HepG2 (cell line): ENCODE measurements around the gene CDK7. TPM values are rescaled to one million over a fixed set of nuclear protein-coding genes. Genes with fewer than 3 reads are reported as not detected.

Experiments
- ATAC-seq: fragments of 200-7000 bp; cut with Tn5 transposase; 3 replicates; pipeline ENCODE4 v1.9.1; 2020; ENCODE audit warnings: mild to moderate bottlenecking, moderate library complexity
- BruUV-seq: library from RNA; stranded (reverse); fragments of 400-500 nt; replicated peaks from 2 replicates; lab custom pipeline; 2021; lab: Mats Ljungman, UMichigan
- CTCF ChIA-PET: fragments of 300-600 bp; formaldehyde crosslinking; extraction: SDS; loops from one replicate; lab custom pipeline; 2021; ENCODE audit warnings: low total read pairs, inconsistent platforms, low intra/inter-chr PET ratio; lab: Yijun Ruan, JAX
- POLR2A ChIA-PET: fragments of 350-600 bp; sonication (Branson Sonifier 250); formaldehyde crosslinking; loops from one replicate; lab custom pipeline; 2020; ENCODE audit warnings: antibody characterized with exemption, inconsistent platforms; lab: Yijun Ruan, JAX
- DNase-seq: peaks from one replicate; pipeline ENCODE4 v3.0.0-alpha.2; 2015; ENCODE audit warnings: low spot score
- FAIRE-seq: peaks from 3 replicates; lab custom pipeline; 2011; peaks lifted over from hg19 to GRCh38; lab: Jason Lieb, UNC
- H2AFZ ChIP-seq: one replicate; pipeline ENCODE4 v1.6.1; 2011; ENCODE audit warnings: low read length, inconsistent platforms
- H3K27ac ChIP-seq: fragments of 300-600 bp; 3 replicates; pipeline ENCODE4 v1.8.0; 2011; ENCODE audit warnings: mixed run types, mild to moderate bottlenecking, mixed read lengths, low read length, inconsistent platforms; ENCODE audit not compliant: insufficient read depth; ENCODE audit errors: extremely low read length
- H3K27me3 ChIP-seq, 2 experiments: fragments of 200-600 bp in 1 of 2; 2 replicates in 1 of 2; 3 replicates in 1 of 2; pipeline versions ENCODE4 v1.6.0 to v1.8.0; 2011; ENCODE audit warnings: low read length in 2 of 2, mild to moderate bottlenecking in 2 of 2, moderate library complexity in 2 of 2, inconsistent platforms in 1 of 2; ENCODE audit not compliant: insufficient read depth in 2 of 2, control insufficient read depth in 1 of 2
- H3K36me3 ChIP-seq, 2 experiments: fragments of 200-600 bp in 1 of 2; replicated peaks in 1 of 2; 2 replicates in 1 of 2; 3 replicates in 1 of 2; pipeline versions ENCODE4 v1.5.1 to v1.8.0; 2011; ENCODE audit warnings: low read length in 2 of 2, inconsistent platforms in 1 of 2; ENCODE audit not compliant: insufficient read depth in 2 of 2, control insufficient read depth in 1 of 2
- H3K4me1 ChIP-seq: 2 replicates; pipeline ENCODE4 v1.5.1; 2012; ENCODE audit warnings: low read length, inconsistent platforms; ENCODE audit not compliant: insufficient read depth
- H3K4me2 ChIP-seq: 2 replicates; pipeline ENCODE4 v1.6.0; 2011; ENCODE audit warnings: low read depth, low read length, inconsistent platforms
- H3K4me3 ChIP-seq, 3 experiments: fragments of 200-600 bp in 1 of 3; sonication (generic), shearing (Covaris generic) in 1 of 3; replicated peaks in 1 of 3; 2 replicates each; pipeline ENCODE4 v1.5.1; 2011 to 2016; ENCODE audit warnings: low read length in 3 of 3, inconsistent platforms in 2 of 3, low read depth in 2 of 3, mild to moderate bottlenecking in 2 of 3, control low read depth in 1 of 3, mixed read lengths in 1 of 3; ENCODE audit not compliant: insufficient read depth in 1 of 3
- H3K79me2 ChIP-seq: one replicate; pipeline ENCODE4 v1.6.1; 2011; ENCODE audit warnings: low read length, inconsistent platforms; ENCODE audit not compliant: insufficient read depth
- H3K9ac ChIP-seq: 2 replicates; pipeline ENCODE4 v1.6.0; 2011; ENCODE audit warnings: mild to moderate bottlenecking, low read depth, low read length, inconsistent platforms; ENCODE audit not compliant: insufficient read depth
- H3K9me3 ChIP-seq: 2 replicates; pipeline ENCODE4 v1.5.1; 2012; ENCODE audit warnings: mild to moderate bottlenecking, low read length
- H4K20me1 ChIP-seq: 2 replicates; pipeline ENCODE4 v1.6.0; 2011; ENCODE audit warnings: inconsistent platforms, mild to moderate bottlenecking, low read length, moderate library complexity; ENCODE audit not compliant: insufficient read depth
- ATF7-NPFF ChIP-seq: sonication (generic); formaldehyde crosslinking; IDR thresholded peaks from 2 replicates; pipeline ENCODE4 v1.8.1; 2023; ENCODE audit warnings: mild to moderate bottlenecking, low read depth, missing genetic modification reagents, moderate library complexity
- CBX5 ChIP-seq: sonication (generic); formaldehyde crosslinking; IDR thresholded peaks from 2 replicates; pipeline ENCODE4 v1.4.0; 2020; ENCODE audit warnings: missing genetic modification reagents, borderline replicate concordance
- KAT8 ChIP-seq: IDR thresholded peaks from 2 replicates; pipeline ENCODE4 v1.6.1; 2016; ENCODE audit warnings: missing genetic modification reagents, missing compliant biosample characterization
- NFKB2 ChIP-seq: sonication (generic); formaldehyde crosslinking; IDR thresholded peaks from 2 replicates; pipeline ENCODE4 v1.4.0; 2020; ENCODE audit warnings: missing genetic modification reagents, borderline replicate concordance
- RAD21 ChIP-seq: fragments of 450-650 bp; formaldehyde crosslinking; IDR thresholded peaks from 2 replicates; pipeline ENCODE4 v1.5.0; 2020; ENCODE audit warnings: mild to moderate bottlenecking
- RCOR2 ChIP-seq: IDR thresholded peaks from 2 replicates; pipeline ENCODE4 v1.6.1; 2016; ENCODE audit warnings: missing biosample characterization, missing genetic modification reagents
- SIX1 ChIP-seq: sonication (generic); formaldehyde crosslinking; IDR thresholded peaks from 2 replicates; pipeline ENCODE4 v1.4.0; 2020; ENCODE audit warnings: missing genetic modification reagents, borderline replicate concordance
- SMAD9 ChIP-seq: sonication (generic); formaldehyde crosslinking; IDR thresholded peaks from 2 replicates; pipeline ENCODE4 v1.5.1; 2020; ENCODE audit warnings: mild to moderate bottlenecking, missing genetic modification reagents
- SYNCRIP ChIP-seq: fragments of 200-400 bp; formaldehyde crosslinking; IDR thresholded peaks from 2 replicates; pipeline ENCODE4 v1.6.1; 2018; ENCODE audit warnings: mild to moderate bottlenecking, low read depth, low read length; ENCODE audit not compliant: insufficient read depth
- WIZ ChIP-seq: sonication (generic); formaldehyde crosslinking; IDR thresholded peaks from 2 replicates; pipeline ENCODE4 v1.5.1; 2020; ENCODE audit warnings: mild to moderate bottlenecking, missing genetic modification reagents
- ZNF12 ChIP-seq: sonication (generic); formaldehyde crosslinking; IDR thresholded peaks from 2 replicates; pipeline ENCODE4 v1.5.0; 2020; ENCODE audit warnings: missing genetic modification reagents
- ZNF282 ChIP-seq: fragments of 450-650 bp; IDR thresholded peaks from 2 replicates; pipeline ENCODE4 v1.6.1; 2018; ENCODE audit not compliant: partially characterized antibody
- ZNF563 ChIP-seq: sonication (generic); formaldehyde crosslinking; IDR thresholded peaks from 2 replicates; pipeline ENCODE4 v1.8.0; 2022; ENCODE audit warnings: mild to moderate bottlenecking, moderate library complexity, missing genetic modification reagents
- ZNF564 ChIP-seq: sonication (generic); formaldehyde crosslinking; IDR thresholded peaks from 2 replicates; pipeline ENCODE4 v1.8.1; 2023; ENCODE audit warnings: mild to moderate bottlenecking, missing genetic modification reagents
- ZNF569 ChIP-seq: sonication (generic); formaldehyde crosslinking; IDR thresholded peaks from 2 replicates; pipeline ENCODE4 v1.5.0; 2020; ENCODE audit warnings: mild to moderate bottlenecking, missing genetic modification reagents, moderate library complexity, borderline replicate concordance
- ZNF670 ChIP-seq: sonication (generic); formaldehyde crosslinking; IDR thresholded peaks from 2 replicates; pipeline ENCODE4 v1.8.0; 2022; ENCODE audit warnings: mild to moderate bottlenecking, missing genetic modification reagents, borderline replicate concordance
- ZNF672 ChIP-seq: sonication (generic); formaldehyde crosslinking; IDR thresholded peaks from 2 replicates; pipeline ENCODE4 v1.8.1; 2022; ENCODE audit warnings: missing genetic modification reagents
- ZSCAN21 ChIP-seq: sonication (generic); formaldehyde crosslinking; IDR thresholded peaks from 2 replicates; pipeline ENCODE4 v1.8.0; 2022; ENCODE audit warnings: mild to moderate bottlenecking, missing genetic modification reagents, moderate library complexity, borderline replicate concordance
- WGBS: methylation state at CpG from one replicate; pipeline ENCODE4 v1.1.6; 2017; ENCODE audit warnings: low lambda C conversion rate; 5-methylcytosine and 5-hydroxymethylcytosine counted together
- in situ Hi-C: cut with HindIII; loops from 2 replicates; pipeline ENCODE4 v1.10.0; 2017; ENCODE audit warnings: low pct_unique_long_range_greater_than_20kb; ENCODE audit not compliant: extremely low pct_ligation_motif_present
- intact Hi-C: fragments of 100-400 bp; cut with micrococcal nuclease; formaldehyde crosslinking; loops from one replicate; pipeline ENCODE4 v1.10.0; 2022; ENCODE audit not compliant: unreplicated experiment
- polyA plus RNA-seq, 8 experiments: library from polyadenylated mRNA; depleted of rRNA in 3 of 8; stranded (reverse) in 7 of 8; unstranded in 1 of 8; fragments of >200 nt; fragmentation: Illumina TruSeq in 4 of 8; extraction: Trizol in 4 of 8; gene quantifications; 2 replicates each; pipeline versions ENCODE4 v1.2.1 to v1.2.3, GENCODE V29; 2011 to 2016; ENCODE audit warnings: low read depth in 4 of 8, missing spikeins in 1 of 8, mixed read lengths in 1 of 8; ENCODE audit not compliant: insufficient read depth in 1 of 8
- total RNA-seq, 5 experiments: library from RNA; depleted of rRNA; stranded (reverse); fragments of >200 nt; fragmentation: Illumina TruSeq; extraction: Trizol; gene quantifications; 2 replicates each; pipeline ENCODE4 v1.2.3, GENCODE V29; 2016; ENCODE audit warnings: low read depth in 1 of 5
- TF ChIP-seq, protein P1 (sequence below): sonication (generic); formaldehyde crosslinking; conservative IDR thresholded peaks from 2 replicates; pipeline ENCODE4 v1.4.0; 2020; ENCODE audit warnings: missing genetic modification reagents
- TF ChIP-seq, protein P2 (sequence below): IDR thresholded peaks from 2 replicates; pipeline ENCODE4 v1.6.1; 2016; ENCODE audit warnings: control low read depth

CDK7 gene
- total and polyA plus RNA-seq, 2 of the 13 experiments (the other 11 are each of a cell fraction or from before 2014, with no cell fraction given): 41.2 to 54.9 TPM

DNA sequence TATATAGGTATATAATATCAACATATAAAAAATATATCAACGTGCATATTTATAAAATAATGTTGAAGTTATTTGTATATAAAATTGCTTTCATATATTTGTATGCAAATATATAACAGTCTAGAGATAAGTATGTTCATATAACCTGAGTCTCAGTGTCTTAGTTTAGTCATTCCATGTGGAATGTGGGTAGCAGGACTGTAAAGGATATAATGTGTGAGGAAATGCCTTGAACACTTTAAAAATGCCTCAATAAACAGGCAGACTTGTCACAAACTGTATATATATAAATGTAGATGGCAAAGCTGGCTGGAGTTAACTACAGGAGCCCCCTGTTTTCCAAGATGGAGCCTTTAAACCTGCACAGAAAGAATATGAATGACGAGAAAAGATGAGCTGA is 49.5 kb downstream of the CDK7 start:
- in situ Hi-C loops: no loop called here

GRCh38 chr5:69285448-69286116 is 50.9 kb downstream of the CDK7 start:
- ATAC-seq: peak; percentile 48; the same call in 2 of the 3 replicates
- no peak overlapping the region for H3K4me2 ChIP-seq
- no peaks in the 10 kb centered on the region for H4K20me1 ChIP-seq
- no peak overlapping the region for H3K9ac ChIP-seq
- H3K27ac ChIP-seq: no peak overlapping the region
- in situ Hi-C loops: no loop called here
- no peak for FAIRE-seq
- no peaks in the 10 kb centered on the region for H3K27me3 ChIP-seq
- no peak for DNase-seq
- BruUV-seq: no TSS peak
- no peaks in the 10 kb centered on the region for H3K4me1 ChIP-seq
- CTCF ChIA-PET: no interaction called here
- POLR2A ChIA-PET: no interaction called here
- H3K36me3 ChIP-seq: peaks cover 2 to 24% of the 10 kb centered on the region in 2 experiments; a peak in 4 of 5 replicates
- H2AFZ ChIP-seq: no peak overlapping the region
- no peaks in the 10 kb centered on the region for H3K9me3 ChIP-seq
- no peaks in the 10 kb centered on the region for H3K79me2 ChIP-seq
- WGBS: 83% methylated on average over 4 of the region's 5 CpGs
- H3K4me3 ChIP-seq: no peak overlapping the region
- intact Hi-C loops: no loop called here
- no peak for TF ChIP-seq NFKB2 (CRISPR knock-in tag)
- TF ChIP-seq, protein P1, sequence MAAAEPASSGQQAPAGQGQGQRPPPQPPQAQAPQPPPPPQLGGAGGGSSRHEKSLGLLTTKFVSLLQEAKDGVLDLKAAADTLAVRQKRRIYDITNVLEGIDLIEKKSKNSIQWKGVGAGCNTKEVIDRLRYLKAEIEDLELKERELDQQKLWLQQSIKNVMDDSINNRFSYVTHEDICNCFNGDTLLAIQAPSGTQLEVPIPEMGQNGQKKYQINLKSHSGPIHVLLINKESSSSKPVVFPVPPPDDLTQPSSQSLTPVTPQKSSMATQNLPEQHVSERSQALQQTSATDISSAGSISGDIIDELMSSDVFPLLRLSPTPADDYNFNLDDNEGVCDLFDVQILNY (CRISPR knock-in tag): no peak
- TF ChIP-seq CBX5 (CRISPR knock-in tag): no peak
- TF ChIP-seq RCOR2: no peak
- TF ChIP-seq ZNF563 (CRISPR knock-in tag): no peak
- no peak for TF ChIP-seq WIZ
- TF ChIP-seq SIX1: no peak
- no peak for TF ChIP-seq ZNF282
- no peak for TF ChIP-seq ZNF564 (CRISPR knock-in tag)
- TF ChIP-seq ZNF672 (CRISPR knock-in tag): no peak
- TF ChIP-seq, protein P2, sequence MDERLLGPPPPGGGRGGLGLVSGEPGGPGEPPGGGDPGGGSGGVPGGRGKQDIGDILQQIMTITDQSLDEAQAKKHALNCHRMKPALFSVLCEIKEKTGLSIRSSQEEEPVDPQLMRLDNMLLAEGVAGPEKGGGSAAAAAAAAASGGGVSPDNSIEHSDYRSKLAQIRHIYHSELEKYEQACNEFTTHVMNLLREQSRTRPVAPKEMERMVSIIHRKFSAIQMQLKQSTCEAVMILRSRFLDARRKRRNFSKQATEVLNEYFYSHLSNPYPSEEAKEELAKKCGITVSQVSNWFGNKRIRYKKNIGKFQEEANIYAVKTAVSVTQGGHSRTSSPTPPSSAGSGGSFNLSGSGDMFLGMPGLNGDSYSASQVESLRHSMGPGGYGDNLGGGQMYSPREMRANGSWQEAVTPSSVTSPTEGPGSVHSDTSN (CRISPR knock-in tag): no peak
- TF ChIP-seq ATF7-NPFF (CRISPR knock-in tag): no peak
- no peak for TF ChIP-seq RAD21 (CRISPR knock-in tag)

More for the DNA sequence above, 49.5 kb downstream of the CDK7 start:
- H3K9me3 ChIP-seq: no peaks in the 10 kb centered on the region
- no peak overlapping the region for H3K27ac ChIP-seq
- ChIA-PET POLR2A (no interaction called here), CTCF (no interaction called here)
- ATAC-seq (no peak), DNase-seq (no peak), FAIRE-seq (no peak)
- WGBS: 96% methylated on average over 2 of the region's 2 CpGs
- no peaks in the 10 kb centered on the region for H3K4me1 ChIP-seq
- no peaks in the 10 kb centered on the region for H4K20me1 ChIP-seq
- no peaks in the 10 kb centered on the region for H3K27me3 ChIP-seq
- H3K9ac ChIP-seq: no peak overlapping the region
- no peak overlapping the region for H3K4me3 ChIP-seq
- intact Hi-C loops: no loop called here
- TF ChIP-seq ZNF569 (CRISPR knock-in tag): no peak
- no peak for TF ChIP-seq SMAD9 (CRISPR knock-in tag)
- no peak for TF ChIP-seq KAT8 (CRISPR knock-in tag)
- no peak for TF ChIP-seq ZNF12 (CRISPR knock-in tag)
- TF ChIP-seq ZSCAN21 (CRISPR knock-in tag): no peak
- TF ChIP-seq ZNF670 (CRISPR knock-in tag): no peak
- no peak for TF ChIP-seq SYNCRIP
- no peak overlapping the region for H2AFZ ChIP-seq
- no peaks in the 10 kb centered on the region for H3K79me2 ChIP-seq
- H3K36me3 ChIP-seq: peaks cover 7 to 37% of the 10 kb centered on the region in 2 experiments
- H3K4me2 ChIP-seq: no peak overlapping the region
- no TSS peak for BruUV-seq
